Muscle layer of colon (tissue), 2 donors: ENCODE results near the gene NPR3.
A peak's percentile ranks its signal among the peaks of the same experiment; 100 is the strongest.
"Not testable (repeated sequence)": the region's sequence is repeated elsewhere in the genome, so short reads cannot be mapped to it uniquely, and the experiment has no call there.

ENCODE experiments used
- H3K27ac ChIP-seq: one replicate; pipeline ENCODE4 v1.7.0; 2013; ENCODE audit warnings: low read depth, mild to moderate bottlenecking, low read length, moderate library complexity
- H3K27me3 ChIP-seq, 2 donors: one replicate each; pipeline ENCODE4 v1.7.0; 2013; ENCODE audit warnings: low read length in 2 of 2, mild to moderate bottlenecking in 2 of 2; ENCODE audit not compliant: insufficient read depth in 2 of 2, control insufficient read depth in 1 of 2
- H3K36me3 ChIP-seq: one replicate; pipeline ENCODE4 v1.7.0; 2013; ENCODE audit warnings: mild to moderate bottlenecking, low read length; ENCODE audit not compliant: insufficient read depth
- H3K4me1 ChIP-seq: one replicate; pipeline ENCODE4 v1.7.0; 2013; ENCODE audit warnings: mild to moderate bottlenecking, low read length; ENCODE audit not compliant: insufficient read depth
- H3K4me3 ChIP-seq, 2 donors: one replicate each; pipeline ENCODE4 v1.7.0; 2013; ENCODE audit warnings: low read length in 2 of 2, low read depth in 1 of 2, mild to moderate bottlenecking in 1 of 2, moderate library complexity in 1 of 2
- H3K9ac ChIP-seq: one replicate; pipeline ENCODE4 v1.7.0; 2013; ENCODE audit warnings: low read length
- H3K9me3 ChIP-seq: one replicate; pipeline ENCODE4 v1.7.0; 2013; ENCODE audit warnings: mild to moderate bottlenecking, low read length
- donor health status: abdominal sarcoma.
- donor health status: Adenocarcinoma of cecum.

The NPR3 gene

GRCh38 chr5:32790411-32790951, 79.4 kb downstream of the NPR3 start:
- peaks cover 19% of the 10 kb centered on the region for H3K36me3 ChIP-seq
- no peak overlapping the region for H3K9ac ChIP-seq
- H3K4me1 ChIP-seq, result no peaks in the 10 kb centered on the region
- H3K9me3 ChIP-seq, result no peaks in the 10 kb centered on the region
- no peaks in the 10 kb centered on the region for H3K27me3 ChIP-seq
- no peak overlapping the region for H3K27ac ChIP-seq
- H3K4me3 ChIP-seq, result no peak overlapping the region

GRCh38 chr5:32791536-32792243, 80.6 kb downstream of the NPR3 start:
- H3K4me1 ChIP-seq, result no peaks in the 10 kb centered on the region
- no peak overlapping the region for H3K9ac ChIP-seq
- no peaks in the 10 kb centered on the region for H3K27me3 ChIP-seq
- peaks cover 15% of the 10 kb centered on the region for H3K36me3 ChIP-seq
- H3K9me3 ChIP-seq, result no peaks in the 10 kb centered on the region
- no peak overlapping the region for H3K4me3 ChIP-seq
- no peak overlapping the region for H3K27ac ChIP-seq

GRCh38 chr5:32794086-32794485, 83.0 kb downstream of the NPR3 start:
- Histone ChIP-seq H3K9me3 (no peaks in the 10 kb centered on the region), H3K27me3 (no peaks in the 10 kb centered on the region), H3K27ac (no peak overlapping the region), H3K4me3 (no peak overlapping the region), H3K36me3 (peaks cover 6% of the 10 kb centered on the region), H3K9ac (no peak overlapping the region), H3K4me1 (no peaks in the 10 kb centered on the region)

GRCh38 chr5:32802764-32803163, 91.6 kb downstream of the NPR3 start:
- H3K4me3 ChIP-seq, result no peak overlapping the region
- no peak overlapping the region for H3K27ac ChIP-seq
- no peak overlapping the region for H3K9ac ChIP-seq
- H3K9me3 ChIP-seq, result no peaks in the 10 kb centered on the region
- H3K4me1 ChIP-seq, result no peaks in the 10 kb centered on the region
- H3K36me3 ChIP-seq, result no peaks in the 10 kb centered on the region
- no peaks in the 10 kb centered on the region for H3K27me3 ChIP-seq

GRCh38 chr5:32803656-32804055, 92.5 kb downstream of the NPR3 start:
- H3K27ac ChIP-seq, result peak overlapping the region; percentile 23
- H3K27me3 ChIP-seq, result no peaks in the 10 kb centered on the region
- no peak overlapping the region for H3K4me3 ChIP-seq
- no peak overlapping the region for H3K9ac ChIP-seq
- H3K36me3 ChIP-seq, result no peaks in the 10 kb centered on the region
- H3K4me1 ChIP-seq, result no peaks in the 10 kb centered on the region
- no peaks in the 10 kb centered on the region for H3K9me3 ChIP-seq

GRCh38 chr5:32805462-32805861, 94.3 kb downstream of the NPR3 start:
- not testable (repeated sequence) for H3K27ac ChIP-seq, H3K36me3 ChIP-seq, H3K4me3 ChIP-seq, H3K9me3 ChIP-seq, H3K4me1 ChIP-seq, H3K27me3 ChIP-seq, H3K9ac ChIP-seq

GRCh38 chr5:32805971-32806638, 95.0 kb downstream of the NPR3 start:
- no peak overlapping the region for H3K9ac ChIP-seq

GRCh38 chr5:32808783-32809182, 97.7 kb downstream of the NPR3 start:
- Histone ChIP-seq H3K4me3 (no peak overlapping the region), H3K27me3 (no peaks in the 10 kb centered on the region), H3K36me3 (no peaks in the 10 kb centered on the region), H3K4me1 (no peaks in the 10 kb centered on the region), H3K9ac (no peak overlapping the region), H3K27ac (no peak overlapping the region), H3K9me3 (no peaks in the 10 kb centered on the region)

More at GRCh38 chr5:32805971-32806638, 95.0 kb downstream of the NPR3 start:
- H3K4me1 ChIP-seq, result no peaks in the 10 kb centered on the region
- no peaks in the 10 kb centered on the region for H3K36me3 ChIP-seq
- H3K9me3 ChIP-seq, result no peaks in the 10 kb centered on the region
- no peaks in the 10 kb centered on the region for H3K27me3 ChIP-seq
- H3K4me3 ChIP-seq, result no peak overlapping the region
- no peak overlapping the region for H3K27ac ChIP-seq

GRCh38 chr5:32810804-32811203, 99.7 kb downstream of the NPR3 start:
- Histone ChIP-seq H3K9me3 (no peaks in the 10 kb centered on the region), H3K27ac (no peak overlapping the region), H3K9ac (no peak overlapping the region), H3K36me3 (no peaks in the 10 kb centered on the region), H3K27me3 (no peaks in the 10 kb centered on the region), H3K4me1 (no peaks in the 10 kb centered on the region), H3K4me3 (no peak overlapping the region)

- no peaks in the 10 kb centered on the region for H3K4me1 ChIP-seq
- no peaks in the 10 kb centered on the region for H3K9me3 ChIP-seq
- no peaks in the 10 kb centered on the region for H3K36me3 ChIP-seq
- H3K27me3 ChIP-seq, result no peaks in the 10 kb centered on the region
- no peak overlapping the region for H3K4me3 ChIP-seq
- H3K9ac ChIP-seq, result no peak overlapping the region
- H3K27ac ChIP-seq, result no peak overlapping the region
Observed at GRCh38 chr5:32812399-32812798, 101.3 kb downstream of the NPR3 start.

GRCh38 chr5:32814141-32814540, 103.0 kb downstream of the NPR3 start:
- Histone ChIP-seq H3K4me3 (no peak overlapping the region), H3K4me1 (no peaks in the 10 kb centered on the region)

GRCh38 chr5:32814620-32815019, 103.5 kb downstream of the NPR3 start:
- H3K4me1 ChIP-seq, result no peaks in the 10 kb centered on the region
- H3K4me3 ChIP-seq, result no peak overlapping the region
- no peaks in the 10 kb centered on the region for H3K27me3 ChIP-seq
- no peaks in the 10 kb centered on the region for H3K9me3 ChIP-seq
- no peaks in the 10 kb centered on the region for H3K36me3 ChIP-seq
- H3K9ac ChIP-seq, result no peak overlapping the region
- H3K27ac ChIP-seq, result no peak overlapping the region

More at GRCh38 chr5:32814141-32814540, 103.0 kb downstream of the NPR3 start:
- Histone ChIP-seq H3K27ac (no peak overlapping the region), H3K27me3 (no peaks in the 10 kb centered on the region), H3K36me3 (no peaks in the 10 kb centered on the region), H3K9me3 (no peaks in the 10 kb centered on the region), H3K9ac (no peak overlapping the region)
